HepG2 (cell line): Measurements from ENCODE around the gene TCF23. TPM values are rescaled to one million over a fixed set of nuclear protein-coding genes. Genes with fewer than 3 reads are reported as not detected.

Experiments
- CHD2 ChIP-seq: IDR thresholded peaks from 2 replicates; pipeline ENCODE4 v1.6.1; 2011; ENCODE audit warnings: low read depth, low read length, improper control_type of control experiment
- GRHL1 ChIP-seq: sonication (generic); formaldehyde crosslinking; conservative IDR thresholded peaks from 2 replicates; pipeline ENCODE4 v1.8.0; 2022; ENCODE audit warnings: missing genetic modification reagents
- KMT2B ChIP-seq: IDR thresholded peaks from 2 replicates; pipeline ENCODE4 v1.6.1; 2016; ENCODE audit warnings: missing genetic modification reagents, missing compliant biosample characterization
- MXI1 ChIP-seq: IDR thresholded peaks from 3 replicates; pipeline ENCODE4 v1.6.1; 2012; ENCODE audit warnings: low read depth, low read length, inconsistent platforms, borderline replicate concordance
- NFAT5 ChIP-seq: sonication (generic); formaldehyde crosslinking; IDR thresholded peaks from 2 replicates; pipeline ENCODE4 v1.4.0; 2020; ENCODE audit warnings: missing genetic modification reagents
- NR0B2 ChIP-seq: sonication (generic); formaldehyde crosslinking; IDR thresholded peaks from 2 replicates; pipeline ENCODE4 v1.4.0; 2020; ENCODE audit warnings: mild to moderate bottlenecking, missing genetic modification reagents
- POGZ ChIP-seq: sonication (generic); formaldehyde crosslinking; IDR thresholded peaks from 2 replicates; pipeline ENCODE4 v1.4.0; 2020; ENCODE audit warnings: mild to moderate bottlenecking, missing genetic modification reagents
- PPARG ChIP-seq: conservative IDR thresholded peaks from 2 replicates; pipeline ENCODE4 v1.6.1; 2016; ENCODE audit warnings: missing biosample characterization, missing genetic modification reagents
- SALL2 ChIP-seq: sonication (generic); formaldehyde crosslinking; IDR thresholded peaks from 2 replicates; pipeline ENCODE4 v1.8.1; 2023; ENCODE audit warnings: mild to moderate bottlenecking, missing genetic modification reagents, inconsistent platforms
- SUZ12 ChIP-seq: fragments of 150-350 bp; IDR thresholded peaks from 2 replicates; pipeline ENCODE4 v1.6.1; 2014; ENCODE audit warnings: low read depth, low read length
- ZBTB26 ChIP-seq: IDR thresholded peaks from 2 replicates; pipeline ENCODE4 v1.6.1; 2016; ENCODE audit warnings: missing compliant biosample characterization, missing genetic modification reagents, borderline replicate concordance
- ZBTB37 ChIP-seq: sonication (generic); formaldehyde crosslinking; IDR thresholded peaks from 2 replicates; pipeline ENCODE4 v1.4.0; 2020; ENCODE audit warnings: mild to moderate bottlenecking, missing genetic modification reagents
- ZNF235 ChIP-seq: sonication (generic); formaldehyde crosslinking; IDR thresholded peaks from 2 replicates; pipeline ENCODE4 v1.8.1; 2023; ENCODE audit warnings: mild to moderate bottlenecking, missing genetic modification reagents, borderline replicate concordance
- ZNF326 ChIP-seq: sonication (generic); formaldehyde crosslinking; IDR thresholded peaks from 2 replicates; pipeline ENCODE4 v1.4.0; 2020; ENCODE audit warnings: missing genetic modification reagents, borderline replicate concordance
- ZNF569 ChIP-seq: sonication (generic); formaldehyde crosslinking; IDR thresholded peaks from 2 replicates; pipeline ENCODE4 v1.5.0; 2020; ENCODE audit warnings: mild to moderate bottlenecking, missing genetic modification reagents, moderate library complexity, borderline replicate concordance
- ZNF670 ChIP-seq: sonication (generic); formaldehyde crosslinking; IDR thresholded peaks from 2 replicates; pipeline ENCODE4 v1.8.0; 2022; ENCODE audit warnings: mild to moderate bottlenecking, missing genetic modification reagents, borderline replicate concordance
- ZNF766 ChIP-seq: sonication (generic); formaldehyde crosslinking; IDR thresholded peaks from 2 replicates; pipeline ENCODE4 v1.5.0; 2020; ENCODE audit warnings: missing genetic modification reagents, borderline replicate concordance
- ZNF83 ChIP-seq: sonication (generic); formaldehyde crosslinking; IDR thresholded peaks from 2 replicates; pipeline ENCODE4 v1.4.0; 2020; ENCODE audit warnings: missing genetic modification reagents, mild to moderate bottlenecking, borderline replicate concordance
- polyA plus RNA-seq, 8 experiments: library from polyadenylated mRNA; depleted of rRNA in 3 of 8; stranded (reverse) in 7 of 8; unstranded in 1 of 8; fragments of >200 nt; fragmentation: Illumina TruSeq in 4 of 8; extraction: Trizol in 4 of 8; gene quantifications; 2 replicates each; pipeline versions ENCODE4 v1.2.1 to v1.2.3, GENCODE V29; 2011 to 2016; ENCODE audit warnings: low read depth in 4 of 8, missing spikeins in 1 of 8, mixed read lengths in 1 of 8; ENCODE audit not compliant: insufficient read depth in 1 of 8
- total RNA-seq, 5 experiments: library from RNA; depleted of rRNA; stranded (reverse); fragments of >200 nt; fragmentation: Illumina TruSeq; extraction: Trizol; gene quantifications; 2 replicates each; pipeline ENCODE4 v1.2.3, GENCODE V29; 2016; ENCODE audit warnings: low read depth in 1 of 5

The TCF23 gene
- total and polyA plus RNA-seq, 2 of the 13 experiments (the other 11 are each of a cell fraction or from before 2014, with no cell fraction given) = 0.02 to 1.4 TPM

GRCh38 chr2:27177441-27178351, 28.9 kb downstream of the TCF23 start (continued):
- no peak; the same call in 1 of the 2 replicates for TF ChIP-seq ZBTB26
- no peak for TF ChIP-seq NR0B2 (CRISPR knock-in tag)
- TF ChIP-seq NFAT5 (CRISPR knock-in tag) = no peak; the same call in 1 of the 2 replicates
- peak; percentile 94; the same call in 1 of the 2 replicates for TF ChIP-seq ZNF569
- TF ChIP-seq POGZ = peak; percentile 87
- no peak for TF ChIP-seq ZNF83
- TF ChIP-seq MXI1 = peak; percentile 48; the same call in 1 of the 3 replicates
- TF ChIP-seq ZNF766 (CRISPR knock-in tag) = peak; percentile 25; the same call in 1 of the 2 replicates
- TF ChIP-seq CHD2 = no peak
- TF ChIP-seq SALL2 = peak; percentile 59
- no peak for TF ChIP-seq ZNF670
- TF ChIP-seq ZNF235 (CRISPR knock-in tag) = no peak
- no peak for TF ChIP-seq ZNF326 (CRISPR knock-in tag)
- no peak for TF ChIP-seq KMT2B (CRISPR knock-in tag)
- no peak for TF ChIP-seq SUZ12
- TF ChIP-seq PPARG = peak; percentile 92
- TF ChIP-seq ZBTB37 = peak; percentile 93
- no peak for TF ChIP-seq GRHL1
